ENCODE results near the gene TAF15.

The TAF15 gene

DNA sequence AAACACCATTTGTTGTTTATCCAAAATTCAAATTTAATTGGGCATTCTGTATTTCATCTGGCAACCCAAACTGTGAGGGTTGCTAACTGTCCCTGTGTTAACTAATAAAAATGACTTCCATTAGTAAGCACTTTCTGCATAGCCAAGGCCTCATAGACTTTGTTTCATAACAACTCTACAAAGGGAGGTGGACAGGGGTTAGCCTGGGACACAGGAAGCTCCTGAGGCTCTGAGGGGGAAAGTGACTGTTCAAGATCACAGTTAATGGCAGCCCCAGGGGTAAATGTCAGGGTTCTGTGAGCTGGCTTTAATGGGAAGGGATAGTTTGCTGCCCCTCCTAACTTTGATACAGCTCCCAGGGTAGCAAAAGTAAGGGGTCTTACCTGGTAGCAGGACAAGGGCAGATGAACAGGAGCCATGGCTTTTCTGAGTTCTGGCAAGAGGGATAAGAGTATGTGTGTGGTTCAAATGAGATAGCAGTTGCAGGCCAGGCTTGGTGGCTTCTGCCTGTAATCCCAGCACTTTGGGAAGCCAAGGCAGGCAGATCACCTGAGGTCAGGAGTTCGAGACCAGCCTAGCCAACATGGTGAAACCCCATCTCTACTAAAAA, 57.2 kb downstream of the TAF15 start:
- DNase-seq (ENCODE audit: extremely low spot score, insufficient read length, low read depth) (no peak), FAIRE-seq (no peak)

DNA sequence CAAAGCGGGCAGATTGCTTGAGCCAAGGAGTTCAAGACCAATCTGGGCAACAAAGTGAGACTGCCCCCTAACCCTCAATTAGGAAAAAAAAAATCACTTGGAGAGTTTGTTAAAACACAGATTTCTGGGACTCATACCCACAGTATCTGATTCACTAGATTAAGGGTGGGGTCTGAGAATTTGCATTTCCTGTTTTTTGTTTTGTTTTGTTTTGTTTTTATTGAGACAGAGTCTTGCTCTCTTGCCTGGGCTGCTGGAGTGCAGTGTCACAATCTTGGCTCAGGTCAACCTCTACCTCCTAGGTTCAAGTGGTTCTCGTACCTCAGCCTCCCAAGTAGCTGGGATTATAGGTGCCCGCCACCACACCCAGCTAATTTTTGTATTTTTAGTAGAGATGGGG, 58.3 kb downstream of the TAF15 start:
- DNase-seq (ENCODE audit: extremely low spot score, insufficient read length, low read depth) (no peak), FAIRE-seq (no peak)

- FAIRE-seq (no peak), DNase-seq (ENCODE audit: extremely low spot score, insufficient read length, low read depth) (no peak)
Measured at GRCh38 chr17:35868737-35869136, 59.5 kb downstream of the TAF15 start, which contains the start of gene HEATR9. TSS of gene HEATR9 (minus strand) at chr17:35868891. CDS start at chr17:35868742, 149 bp downstream.

DNA sequence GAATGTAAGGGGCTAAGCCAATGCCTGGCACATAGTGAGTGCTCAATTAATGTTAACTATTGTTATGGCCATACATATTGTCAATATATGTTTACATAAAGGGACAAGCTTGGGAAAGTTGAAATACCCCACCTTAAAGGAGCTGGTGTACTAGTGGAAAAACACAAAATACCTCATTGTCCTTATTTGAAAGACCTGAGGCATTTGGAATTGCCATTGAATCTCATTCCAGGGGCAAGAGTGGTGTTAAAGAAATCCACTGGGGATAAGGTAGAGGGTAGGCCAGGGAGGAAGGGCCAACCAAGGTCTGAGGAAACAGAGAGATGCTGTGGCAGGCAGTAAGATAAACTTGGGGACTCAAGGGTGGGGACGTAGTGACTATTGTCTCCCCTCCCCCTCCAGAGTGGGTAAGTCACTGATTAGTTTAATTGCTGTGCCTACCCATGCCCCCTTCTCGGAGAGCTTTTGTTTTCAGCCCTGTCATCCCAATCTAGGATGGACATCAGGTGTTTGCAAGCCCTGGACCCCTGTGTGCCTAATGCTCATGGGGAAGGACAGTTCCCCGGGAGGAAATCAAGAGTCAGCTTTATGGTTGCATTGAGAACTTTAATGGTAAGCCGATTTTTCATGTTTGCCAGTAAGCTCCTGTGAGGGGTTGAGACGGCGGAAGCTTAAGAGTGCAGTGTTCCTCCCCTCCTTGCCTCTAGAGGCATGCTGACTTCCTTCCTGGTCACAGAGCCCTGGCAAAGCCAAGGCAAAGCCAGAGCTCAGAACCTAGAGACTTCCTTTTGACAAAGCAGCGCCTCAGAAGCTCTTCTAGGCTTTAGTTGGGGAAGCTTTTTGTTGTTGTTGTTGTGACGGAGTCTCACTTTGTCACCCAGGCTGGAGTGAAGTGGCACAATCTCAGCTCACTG, 61.9 kb downstream of the TAF15 start:
- FAIRE-seq (no peak), DNase-seq (ENCODE audit: extremely low spot score, insufficient read length, low read depth) (no peak)

DNA sequence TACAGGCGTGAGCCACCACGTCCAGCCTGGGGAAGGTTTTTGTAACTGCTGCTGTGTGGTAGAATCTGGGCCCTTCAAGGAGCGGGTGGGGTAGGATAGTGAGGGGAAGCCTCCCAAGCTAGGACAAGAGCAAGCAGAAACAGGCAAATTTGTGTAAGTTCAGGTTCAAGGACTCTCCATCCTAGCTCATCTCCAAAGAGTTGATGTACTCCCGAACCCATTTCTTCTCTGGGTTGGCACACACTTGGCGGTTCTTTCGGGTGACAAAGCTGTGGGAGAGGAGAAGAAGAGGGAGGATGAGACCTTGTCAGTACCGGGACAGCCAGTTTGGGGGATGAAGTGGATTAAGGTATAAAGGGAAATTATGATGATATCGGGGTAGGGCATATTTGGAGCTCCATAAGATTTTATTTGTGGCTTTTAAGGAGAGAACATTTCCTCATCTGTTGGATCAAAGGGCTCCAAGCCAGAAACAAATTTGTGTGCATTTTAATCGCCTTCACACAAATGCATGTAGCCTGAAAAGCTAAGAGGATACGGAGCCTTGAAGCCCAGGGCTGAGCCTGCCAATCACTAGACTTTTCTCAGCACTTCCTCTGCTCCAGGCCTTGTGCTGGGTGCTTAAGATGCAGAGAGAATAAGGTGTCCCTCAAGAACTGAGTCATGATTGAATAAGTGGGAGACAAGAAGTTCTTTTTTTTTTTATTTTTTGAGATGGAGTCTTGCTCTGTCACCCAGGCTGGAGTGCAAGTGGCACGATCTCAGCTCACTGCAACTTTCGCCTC, 63.1 kb downstream of the TAF15 start:
- DNase-seq (ENCODE audit: extremely low spot score, insufficient read length, low read depth) (no peak), FAIRE-seq (no peak)

- FAIRE-seq (no peak), DNase-seq (ENCODE audit: extremely low spot score, insufficient read length, low read depth) (no peak)
Measured at GRCh38 chr17:35875072-35875799, 66.0 kb downstream of the TAF15 start.

- DNase-seq (ENCODE audit: extremely low spot score, insufficient read length, low read depth), result no peak
- no peak for FAIRE-seq
Measured at GRCh38 chr17:35875800-35876139, 66.5 kb downstream of the TAF15 start.

GRCh38 chr17:35876534-35876933, 67.2 kb downstream of the TAF15 start:
- FAIRE-seq (no peak), DNase-seq (ENCODE audit: extremely low spot score, insufficient read length, low read depth) (no peak)

GRCh38 chr17:35877345-35878029, 68.2 kb downstream of the TAF15 start:
- no peak for DNase-seq (ENCODE audit: extremely low spot score, insufficient read length, low read depth)
- FAIRE-seq, result no peak

DNA sequence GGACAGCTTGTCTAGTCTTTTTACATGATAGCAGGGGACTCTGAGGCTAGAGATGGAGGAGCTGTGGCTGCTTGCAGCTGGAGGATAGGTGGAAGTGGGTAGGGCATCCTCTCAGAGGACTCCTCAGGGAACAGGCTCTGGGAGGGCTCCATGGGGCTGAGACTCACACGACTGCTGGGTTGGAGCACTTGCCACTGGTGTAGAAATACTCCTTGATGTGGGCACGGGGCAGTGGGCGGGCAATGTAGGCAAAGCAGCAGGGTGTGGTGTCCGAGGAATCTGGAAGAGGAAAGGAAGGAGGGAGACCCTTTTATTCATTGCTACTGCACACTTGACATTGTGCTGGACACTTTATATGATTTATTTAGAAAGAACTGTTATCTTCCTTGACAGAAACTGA, 69.1 kb downstream of the TAF15 start:
- FAIRE-seq, result no peak
- no peak for DNase-seq (ENCODE audit: extremely low spot score, insufficient read length, low read depth)

- DNase-seq (ENCODE audit: extremely low spot score, insufficient read length, low read depth) (peak; percentile 76), FAIRE-seq (no peak)
Measured at GRCh38 chr17:35879773-35880654, 70.7 kb downstream of the TAF15 start, which contains the start of gene CCL5. TSS of gene CCL5 (minus strand) at chr17:35880360.

GRCh38 chr17:35889241-35889640, 80.0 kb downstream of the TAF15 start:
- DNase-seq (ENCODE audit: extremely low spot score, insufficient read length, low read depth), result no peak
- no peak for FAIRE-seq

- DNase-seq (ENCODE audit: extremely low spot score, insufficient read length, low read depth) (no peak), FAIRE-seq (no peak)
Measured at GRCh38 chr17:35889818-35890773, 80.8 kb downstream of the TAF15 start.

DNA sequence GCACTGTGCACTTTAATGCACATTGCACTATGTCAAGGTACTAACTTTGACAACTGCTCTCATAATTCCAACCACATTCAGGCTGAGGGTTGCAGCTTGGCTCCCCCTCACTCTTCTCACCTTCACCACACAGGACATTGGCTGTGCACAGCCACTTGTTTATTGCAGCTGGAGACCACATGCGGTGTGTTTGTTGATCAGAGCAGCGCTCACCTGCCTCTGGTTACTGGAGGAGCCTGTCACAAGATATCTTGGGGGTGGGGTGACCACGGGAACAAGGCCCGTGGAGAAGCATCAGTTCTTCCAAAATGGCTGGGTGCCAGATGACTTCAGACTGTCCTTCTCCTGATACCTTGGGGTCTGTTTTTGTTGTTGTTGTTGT, 81.5 kb downstream of the TAF15 start:
- DNase-seq (ENCODE audit: extremely low spot score, insufficient read length, low read depth) (peak; percentile 43), FAIRE-seq (no peak)

- FAIRE-seq (no peak), DNase-seq (ENCODE audit: extremely low spot score, insufficient read length, low read depth) (no peak)
Measured at GRCh38 chr17:35891269-35891668, 82.0 kb downstream of the TAF15 start.

DNA sequence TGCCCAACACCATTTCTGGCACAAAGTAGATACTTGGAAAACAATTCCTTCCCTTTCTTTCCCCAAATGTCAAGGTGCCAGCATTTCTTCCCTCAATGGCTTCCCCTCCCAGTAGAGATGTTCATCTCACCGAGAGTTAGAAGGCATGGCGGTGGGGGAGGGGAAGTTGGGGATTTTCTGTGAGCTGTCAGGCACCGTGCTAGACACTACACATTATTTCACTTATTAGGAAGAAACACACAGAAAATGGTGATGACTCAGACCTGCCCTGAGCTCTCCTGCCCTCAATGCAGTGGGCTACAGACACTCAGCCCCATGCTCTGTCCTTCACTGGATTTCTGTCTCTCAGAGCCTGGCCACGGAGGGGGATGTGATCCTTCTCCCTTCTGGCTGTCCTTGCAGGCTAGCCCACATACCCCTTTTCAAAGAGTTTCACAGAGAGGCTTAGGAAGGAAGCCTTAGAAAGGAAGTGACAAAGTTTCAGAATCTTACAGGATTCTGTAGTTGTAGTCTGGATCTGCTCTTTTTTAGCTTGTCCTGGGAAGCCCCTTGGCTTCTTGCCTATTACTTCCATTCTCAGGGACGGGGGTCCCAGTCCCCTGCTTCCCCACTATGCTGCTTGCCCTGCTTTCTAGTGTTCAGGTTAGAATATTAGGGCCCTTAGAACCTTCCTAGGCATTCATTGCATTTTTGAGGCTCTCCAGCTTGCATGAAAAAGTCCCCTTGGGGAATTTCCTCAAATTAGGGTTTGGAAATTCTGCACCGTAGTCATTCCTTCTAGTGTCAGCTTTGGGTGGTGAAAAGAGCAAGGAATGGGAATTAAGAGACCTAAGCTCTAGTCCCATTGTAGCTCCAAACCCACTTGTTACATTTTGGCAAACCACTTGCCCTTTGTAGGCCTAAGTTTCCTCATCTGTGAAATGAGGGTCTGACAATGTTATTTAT, 83.1 kb downstream of the TAF15 start:
- no peak for FAIRE-seq
- no peak for DNase-seq (ENCODE audit: extremely low spot score, insufficient read length, low read depth)

All from GM18507 (cell line).